Hippocampal formation (tissue), 2 donors: Measurements from ENCODE around the gene PRPF8.
"Not testable (repeated sequence)": the region's sequence is repeated elsewhere in the genome, so short reads cannot be mapped to it uniquely, and the experiment has no call there.

Source experiments
- DNase-seq, 2 donors: peaks; one replicate each; lab custom pipeline; 2025; lab: John Stamatoyannopoulos, UW

Gene PRPF8

GRCh38 chr17:1716076-1716911 lies 31.6 kb upstream of the PRPF8 start:
- peak; percentile 99 to 100 for DNase-seq

DNA sequence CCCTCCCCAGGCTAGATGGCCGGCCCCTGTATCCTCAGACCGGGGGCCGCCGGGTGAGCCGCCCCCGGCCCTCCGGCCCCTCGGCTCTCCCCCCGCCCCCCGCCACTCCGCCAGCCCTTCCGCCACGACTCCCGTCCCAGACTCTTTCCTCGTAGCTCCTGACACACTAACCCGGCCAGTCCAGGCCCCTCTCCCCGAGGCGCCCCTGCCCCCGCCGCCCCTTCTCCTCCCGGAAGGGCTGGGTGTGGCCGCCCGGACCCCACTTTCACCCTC lies 31.1 kb upstream of the PRPF8 start:
- DNase-seq, result no peak

- DNase-seq, result peak in 1 of 2 donors; percentile 18
Measured at GRCh38 chr17:1714980-1715802, 30.5 kb upstream of the PRPF8 start.

DNA sequence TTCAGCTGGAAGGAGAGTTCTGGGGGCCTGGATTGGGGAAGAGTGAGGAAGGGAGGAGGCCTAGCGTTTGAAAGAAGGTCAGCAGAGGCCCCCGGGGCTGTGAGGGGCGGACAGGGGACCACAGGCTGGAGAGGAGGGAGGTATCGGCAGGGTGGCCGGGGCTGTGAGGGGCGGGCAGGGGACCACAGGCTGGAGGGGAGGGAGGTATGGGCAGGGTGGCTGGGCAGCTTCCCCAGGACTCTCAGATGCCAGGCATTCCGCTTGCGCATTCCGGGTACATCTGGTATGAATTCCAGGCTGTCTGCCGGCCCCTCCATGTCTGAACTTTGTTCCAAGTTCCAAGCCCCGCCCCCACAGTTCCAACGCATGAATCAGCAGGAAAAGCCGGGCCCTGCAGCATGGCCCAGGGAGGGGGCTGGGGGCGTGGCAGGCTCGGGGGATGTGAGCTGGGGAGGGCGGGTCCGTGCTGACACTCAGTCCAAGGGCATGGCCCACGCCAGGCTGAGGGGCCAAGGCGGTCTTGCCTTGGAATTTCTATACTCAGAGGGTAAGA lies 29.8 kb upstream of the PRPF8 start:
- peak; percentile 53 to 55 for DNase-seq

DNA sequence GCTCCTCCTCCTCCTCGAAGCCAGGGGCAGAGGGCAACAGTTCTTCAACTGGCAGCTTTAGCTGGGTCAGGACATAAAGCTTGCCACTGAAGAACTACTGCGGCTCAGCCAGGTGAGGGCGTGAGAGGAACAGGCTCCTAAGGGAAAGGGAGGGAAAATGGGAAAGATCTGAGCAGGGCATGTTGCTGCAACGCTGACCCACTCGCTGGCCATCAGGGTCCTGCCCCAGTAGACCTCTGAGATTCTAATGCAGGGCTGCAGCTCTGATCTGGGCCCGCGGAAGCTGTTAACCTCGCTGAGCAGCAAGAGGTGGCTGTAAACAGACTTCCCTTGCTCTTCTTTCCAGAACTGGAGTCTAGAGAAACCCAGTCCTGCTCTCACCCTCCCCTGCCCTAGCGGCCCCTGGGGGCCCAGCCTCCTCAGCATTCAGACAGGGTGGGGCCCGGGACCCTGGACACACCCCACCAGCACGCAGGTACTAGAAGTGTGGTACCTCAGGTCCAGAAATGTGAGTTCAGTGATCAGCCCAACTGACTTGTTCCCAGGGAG lies 29.3 kb upstream of the PRPF8 start:
- no peak for DNase-seq

DNA sequence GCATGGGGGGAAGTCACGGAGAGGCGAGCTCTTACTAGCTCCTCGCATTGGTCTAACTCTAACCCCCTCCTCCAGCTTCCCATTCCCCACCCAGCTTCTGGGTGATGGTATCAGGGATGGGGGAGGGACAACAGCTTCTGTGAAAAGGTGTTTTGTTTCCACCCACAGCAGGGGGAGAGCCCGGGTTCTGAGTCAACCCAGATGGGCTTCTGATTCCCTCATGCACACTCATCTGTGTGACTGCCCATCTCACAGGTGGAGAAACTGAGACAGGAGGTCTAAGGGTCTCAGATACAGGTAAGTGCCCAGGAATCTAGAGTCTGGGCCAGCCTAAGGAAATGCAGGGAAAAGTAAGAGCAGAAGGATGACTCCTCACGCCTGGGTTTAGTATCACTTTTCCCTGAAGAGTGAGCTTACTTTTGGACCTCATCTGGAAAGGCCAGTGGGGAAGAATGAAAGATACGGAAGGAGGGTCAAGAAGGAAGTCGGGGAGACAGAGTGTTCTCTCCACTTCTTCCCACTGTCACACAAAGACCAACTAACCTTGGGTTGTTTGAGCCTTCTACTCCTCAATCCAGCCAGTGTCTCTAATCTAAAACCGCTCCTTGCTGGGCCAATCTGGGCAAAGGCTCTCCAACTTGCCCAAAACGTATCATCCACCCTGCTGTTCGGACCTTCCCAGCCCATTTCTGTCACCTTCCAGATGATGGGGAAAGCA lies 28.7 kb upstream of the PRPF8 start:
- DNase-seq, result no peak

DNA sequence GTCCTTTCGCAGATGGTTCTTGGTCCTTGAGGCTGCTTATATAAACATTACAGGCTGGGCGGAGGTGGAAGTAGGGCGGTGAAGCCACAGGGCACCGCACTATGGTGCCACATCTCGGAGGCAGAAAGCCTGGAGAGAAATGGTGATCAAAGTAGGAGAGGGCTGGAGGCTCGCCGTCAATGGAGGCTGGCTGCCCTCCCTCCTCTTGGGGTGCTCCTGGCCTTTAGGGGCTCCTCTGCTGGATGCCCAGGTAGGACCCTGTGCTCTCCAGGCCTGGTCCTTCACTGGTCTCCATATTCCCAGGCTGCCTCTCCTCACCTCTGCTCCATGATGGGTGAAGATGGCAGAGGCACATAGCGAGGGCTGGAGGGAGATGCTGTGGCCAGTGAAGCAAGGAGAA lies 27.6 kb upstream of the PRPF8 start:
- no peak for DNase-seq

DNA sequence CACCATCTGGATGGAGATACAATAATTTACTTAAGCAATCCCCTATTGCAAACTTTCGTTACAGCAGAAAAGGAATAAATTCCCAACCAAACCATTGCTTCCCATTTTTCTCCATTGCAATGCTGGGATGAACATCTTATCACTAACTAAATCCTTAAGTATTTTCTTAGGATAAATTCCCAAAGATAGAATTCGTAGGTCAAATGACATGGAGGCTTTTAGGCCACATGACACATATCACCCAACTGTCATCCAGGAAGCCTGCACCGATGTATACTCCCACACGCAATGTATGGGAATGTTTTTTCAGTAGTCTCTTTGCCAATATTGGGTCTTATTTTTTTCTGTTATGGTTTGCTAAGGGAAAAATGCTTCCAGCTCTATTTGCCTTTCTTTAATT lies 27.1 kb upstream of the PRPF8 start:
- no peak for DNase-seq

GRCh38 chr17:1710807-1711553 lies 26.3 kb upstream of the PRPF8 start:
- DNase-seq, result no peak

GRCh38 chr17:1709971-1710806 lies 25.5 kb upstream of the PRPF8 start, which contains the start of gene TLCD2:
TLCD2 (minus strand) TSS chr17:1710377; CDS start chr17:1710242, 135 bp downstream.
- DNase-seq, result no peak

GRCh38 chr17:1709403-1709951 lies 24.8 kb upstream of the PRPF8 start:
- DNase-seq, result no peak

GRCh38 chr17:1708791-1709346 lies 24.2 kb upstream of the PRPF8 start:
- not testable (repeated sequence) for DNase-seq

DNA sequence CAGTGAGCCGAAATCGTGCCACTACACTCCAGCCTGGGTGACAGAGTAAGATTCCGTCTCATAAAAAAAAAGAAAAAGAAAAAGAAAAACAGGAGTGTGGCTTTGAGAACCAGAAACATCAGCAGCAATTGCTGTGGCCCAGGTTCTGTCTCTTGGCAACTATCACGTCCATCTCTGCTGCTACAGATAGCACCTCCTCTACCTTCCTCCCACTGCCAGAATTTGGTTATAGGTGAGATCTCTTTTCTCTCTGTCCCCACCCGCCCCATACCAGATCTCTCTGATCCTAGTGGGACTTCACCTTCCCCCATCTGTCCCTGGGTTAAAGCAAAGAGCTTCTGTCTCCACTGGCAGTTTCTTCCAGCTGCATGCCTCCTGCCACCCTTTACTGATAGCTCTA lies 22.4 kb upstream of the PRPF8 start:
- DNase-seq, result no peak

DNA sequence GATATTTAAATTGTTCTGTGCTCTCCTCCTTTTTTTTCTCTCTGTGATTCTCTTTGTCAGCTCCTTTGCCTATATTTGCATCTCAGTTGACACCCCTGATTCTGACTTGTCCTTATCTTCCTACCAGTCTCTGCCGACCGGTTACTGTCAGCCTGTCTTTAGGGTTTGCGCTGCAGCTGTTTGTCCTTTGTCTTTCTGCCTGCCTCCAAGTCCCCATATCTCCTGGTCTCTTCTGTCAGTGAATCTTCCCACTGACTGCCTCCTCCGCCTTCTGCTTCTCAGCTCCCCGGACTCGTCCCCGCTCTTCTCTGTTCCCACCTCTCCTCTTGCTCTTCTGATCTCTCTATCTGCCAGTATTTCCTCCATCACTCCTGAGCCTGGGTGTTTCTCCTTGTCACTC lies 20.3 kb upstream of the PRPF8 start:
- no peak for DNase-seq

- no peak for DNase-seq
Measured at GRCh38 chr17:1703063-1703462, 18.4 kb upstream of the PRPF8 start.

DNA sequence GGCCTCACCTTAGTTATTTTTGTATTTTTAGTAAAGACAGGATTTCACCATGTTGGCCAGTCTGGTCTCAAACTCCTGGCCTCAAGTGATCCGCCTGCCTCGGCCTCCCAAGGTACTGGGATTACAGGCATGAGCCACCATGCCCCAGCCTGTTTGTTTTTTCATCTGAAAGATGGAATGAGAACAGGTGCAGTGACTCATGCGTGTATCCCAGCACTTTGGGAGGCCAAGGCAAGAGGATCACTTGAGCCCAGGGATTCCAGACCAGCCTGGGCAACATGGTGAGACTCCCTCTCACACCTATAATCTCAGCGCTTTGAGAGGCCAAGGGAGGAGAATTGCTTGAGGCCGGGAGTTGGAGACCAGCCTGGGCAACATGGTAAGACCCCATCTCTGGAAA lies 15.2 kb upstream of the PRPF8 start:
- not testable (repeated sequence) for DNase-seq

DNA sequence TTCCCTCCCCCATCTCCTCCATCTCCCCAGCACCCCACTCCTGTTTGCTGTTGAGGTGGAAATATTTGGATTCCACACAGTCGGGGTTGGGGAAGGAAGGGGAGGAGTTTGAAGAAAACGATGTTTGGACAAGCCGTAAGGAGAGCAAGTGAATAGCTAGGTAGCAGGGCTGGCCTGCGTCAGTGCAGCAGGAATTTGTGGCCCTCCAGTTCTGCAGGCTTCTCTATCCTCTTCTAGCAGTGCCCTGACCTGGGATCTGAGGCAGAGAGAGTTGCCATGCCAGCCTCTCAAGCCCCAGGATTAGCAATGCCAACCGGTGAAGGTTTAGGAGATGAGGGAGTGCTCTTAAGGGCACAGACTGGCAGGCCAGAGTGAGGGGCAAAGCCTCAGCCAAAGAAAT lies 13.0 kb upstream of the PRPF8 start:
- no peak for DNase-seq

- no peak for DNase-seq
Measured at GRCh38 chr17:1695365-1695764, 10.7 kb upstream of the PRPF8 start.

DNA sequence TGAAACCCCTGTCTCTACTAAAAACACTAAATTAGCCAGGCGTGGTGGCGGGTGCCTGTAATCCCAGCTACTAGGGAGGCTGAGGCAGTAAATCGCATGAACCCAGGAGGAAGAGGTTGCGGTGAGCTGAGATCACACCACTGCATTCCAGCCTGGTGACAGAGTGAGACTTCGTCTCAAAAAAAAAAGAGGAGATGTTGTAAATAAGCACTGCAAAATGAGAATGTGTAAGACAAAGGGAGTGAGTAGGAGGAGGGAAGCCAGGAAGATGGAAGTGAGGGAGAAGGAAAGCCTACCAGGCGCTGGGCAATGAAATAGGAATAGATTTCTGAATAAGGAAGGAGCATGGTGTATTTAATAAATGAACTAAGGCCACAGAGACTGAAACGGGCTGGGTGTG lies 8.7 kb upstream of the PRPF8 start:
- no peak for DNase-seq
